GM12878 (cell line): ENCODE measurements around the gene ARHGAP12.

Source experiments
- JUNB ChIP-seq: IDR thresholded peaks from 2 replicates; pipeline ENCODE4 v1.6.1; 2016; ENCODE audit warnings: antibody characterized with exemption, mild to moderate bottlenecking
- LARP7 ChIP-seq: fragments of 450-650 bp; IDR thresholded peaks from 2 replicates; pipeline ENCODE4 v1.6.1; 2017; ENCODE audit warnings: mild to moderate bottlenecking
- TCF3 ChIP-seq: IDR thresholded peaks from 2 replicates; pipeline ENCODE4 v1.6.1; 2012; ENCODE audit warnings: low read depth, mild to moderate bottlenecking, low read length, borderline replicate concordance; ENCODE audit not compliant: insufficient read depth
- ZNF24 ChIP-seq: fragments of 450-650 bp; IDR thresholded peaks from 2 replicates; pipeline ENCODE4 v1.6.1; 2017; ENCODE audit warnings: antibody characterized with exemption, mild to moderate bottlenecking
- TF ChIP-seq, protein P1 (sequence below), 3 experiments: IDR thresholded peaks in 2 of 3; conservative IDR thresholded peaks in 1 of 3; 2 replicates each; pipeline ENCODE4 v1.5.1; 2011; ENCODE audit warnings: low read depth in 3 of 3, low read length in 3 of 3, mild to moderate bottlenecking in 3 of 3, control low read depth in 2 of 3, moderate library complexity in 2 of 3, inconsistent platforms in 1 of 3, mixed read lengths in 1 of 3; ENCODE audit not compliant: control insufficient read depth in 2 of 3, insufficient read depth in 1 of 3; ENCODE audit errors: extremely low read depth in 1 of 3
- TF ChIP-seq, protein P2 (sequence below): IDR thresholded peaks from 2 replicates; pipeline ENCODE4 v1.6.1; 2012; ENCODE audit warnings: low read depth, low read length, improper control_type of control experiment
- TF ChIP-seq, protein P3 (sequence below): IDR thresholded peaks from 2 replicates; pipeline ENCODE4 v1.6.1; 2012; ENCODE audit warnings: mild to moderate bottlenecking, low read depth, low read length
- TF ChIP-seq, protein P4 (sequence below): IDR thresholded peaks from 2 replicates; pipeline ENCODE4 v1.6.1; 2012; ENCODE audit warnings: low read depth, low read length, improper control_type of control experiment
- TF ChIP-seq, protein P5 (sequence below): fragments of 450-650 bp; IDR thresholded peaks from 2 replicates; pipeline ENCODE4 v1.6.1; 2016; ENCODE audit warnings: mild to moderate bottlenecking, moderate library complexity, borderline replicate concordance

DNA sequence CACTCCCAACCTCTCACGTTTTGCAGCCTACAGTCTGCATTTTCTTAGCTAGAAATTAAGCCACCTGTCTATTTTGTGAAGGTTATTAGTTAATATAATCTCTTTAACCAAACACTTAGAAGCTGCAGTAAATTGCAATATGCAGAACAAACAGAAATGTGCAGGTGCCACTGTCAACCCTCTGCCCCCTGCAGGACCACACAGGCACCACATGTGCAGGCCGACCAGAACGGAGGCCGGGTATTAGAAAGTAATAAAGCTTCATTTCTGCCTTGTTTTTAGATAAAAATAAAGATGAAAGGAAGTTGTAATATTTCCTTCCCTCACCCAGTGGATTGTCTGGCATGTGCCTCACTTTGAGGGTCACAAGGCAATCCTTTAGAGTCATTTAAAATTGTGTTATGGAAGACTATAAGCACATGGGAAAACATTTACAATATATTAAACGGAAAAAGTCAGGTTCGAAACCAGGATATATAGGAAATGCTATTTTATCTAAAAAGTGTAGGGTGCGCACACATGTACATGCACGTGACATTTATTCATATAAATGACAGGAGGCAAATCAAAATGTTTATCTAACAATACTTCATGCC lies 158.2 kb downstream of the ARHGAP12 start:
- TF ChIP-seq TCF3 (no peak), ZNF24 (no peak), JUNB (no peak), LARP7 (no peak)
- TF ChIP-seq, protein P1, sequence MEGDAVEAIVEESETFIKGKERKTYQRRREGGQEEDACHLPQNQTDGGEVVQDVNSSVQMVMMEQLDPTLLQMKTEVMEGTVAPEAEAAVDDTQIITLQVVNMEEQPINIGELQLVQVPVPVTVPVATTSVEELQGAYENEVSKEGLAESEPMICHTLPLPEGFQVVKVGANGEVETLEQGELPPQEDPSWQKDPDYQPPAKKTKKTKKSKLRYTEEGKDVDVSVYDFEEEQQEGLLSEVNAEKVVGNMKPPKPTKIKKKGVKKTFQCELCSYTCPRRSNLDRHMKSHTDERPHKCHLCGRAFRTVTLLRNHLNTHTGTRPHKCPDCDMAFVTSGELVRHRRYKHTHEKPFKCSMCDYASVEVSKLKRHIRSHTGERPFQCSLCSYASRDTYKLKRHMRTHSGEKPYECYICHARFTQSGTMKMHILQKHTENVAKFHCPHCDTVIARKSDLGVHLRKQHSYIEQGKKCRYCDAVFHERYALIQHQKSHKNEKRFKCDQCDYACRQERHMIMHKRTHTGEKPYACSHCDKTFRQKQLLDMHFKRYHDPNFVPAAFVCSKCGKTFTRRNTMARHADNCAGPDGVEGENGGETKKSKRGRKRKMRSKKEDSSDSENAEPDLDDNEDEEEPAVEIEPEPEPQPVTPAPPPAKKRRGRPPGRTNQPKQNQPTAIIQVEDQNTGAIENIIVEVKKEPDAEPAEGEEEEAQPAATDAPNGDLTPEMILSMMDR (IDR thresholded peaks at IDR 0.05 in 2 of 3, conservative IDR thresholded peaks at IDR 0.05 in 1 of 3; ENCODE audit: control insufficient read depth in 2 of 3, extremely low read depth in 1 of 3, insufficient read depth in 1 of 3, low read depth in 3 of 3, low read length in 3 of 3), result peak; percentile 79 to 88 (median 86)
- TF ChIP-seq, protein P2, sequence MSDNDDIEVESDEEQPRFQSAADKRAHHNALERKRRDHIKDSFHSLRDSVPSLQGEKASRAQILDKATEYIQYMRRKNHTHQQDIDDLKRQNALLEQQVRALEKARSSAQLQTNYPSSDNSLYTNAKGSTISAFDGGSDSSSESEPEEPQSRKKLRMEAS, result 0 out of 2 replicates have a peak, but pooled peaks have one; percentile 42
- TF ChIP-seq, protein P3, sequence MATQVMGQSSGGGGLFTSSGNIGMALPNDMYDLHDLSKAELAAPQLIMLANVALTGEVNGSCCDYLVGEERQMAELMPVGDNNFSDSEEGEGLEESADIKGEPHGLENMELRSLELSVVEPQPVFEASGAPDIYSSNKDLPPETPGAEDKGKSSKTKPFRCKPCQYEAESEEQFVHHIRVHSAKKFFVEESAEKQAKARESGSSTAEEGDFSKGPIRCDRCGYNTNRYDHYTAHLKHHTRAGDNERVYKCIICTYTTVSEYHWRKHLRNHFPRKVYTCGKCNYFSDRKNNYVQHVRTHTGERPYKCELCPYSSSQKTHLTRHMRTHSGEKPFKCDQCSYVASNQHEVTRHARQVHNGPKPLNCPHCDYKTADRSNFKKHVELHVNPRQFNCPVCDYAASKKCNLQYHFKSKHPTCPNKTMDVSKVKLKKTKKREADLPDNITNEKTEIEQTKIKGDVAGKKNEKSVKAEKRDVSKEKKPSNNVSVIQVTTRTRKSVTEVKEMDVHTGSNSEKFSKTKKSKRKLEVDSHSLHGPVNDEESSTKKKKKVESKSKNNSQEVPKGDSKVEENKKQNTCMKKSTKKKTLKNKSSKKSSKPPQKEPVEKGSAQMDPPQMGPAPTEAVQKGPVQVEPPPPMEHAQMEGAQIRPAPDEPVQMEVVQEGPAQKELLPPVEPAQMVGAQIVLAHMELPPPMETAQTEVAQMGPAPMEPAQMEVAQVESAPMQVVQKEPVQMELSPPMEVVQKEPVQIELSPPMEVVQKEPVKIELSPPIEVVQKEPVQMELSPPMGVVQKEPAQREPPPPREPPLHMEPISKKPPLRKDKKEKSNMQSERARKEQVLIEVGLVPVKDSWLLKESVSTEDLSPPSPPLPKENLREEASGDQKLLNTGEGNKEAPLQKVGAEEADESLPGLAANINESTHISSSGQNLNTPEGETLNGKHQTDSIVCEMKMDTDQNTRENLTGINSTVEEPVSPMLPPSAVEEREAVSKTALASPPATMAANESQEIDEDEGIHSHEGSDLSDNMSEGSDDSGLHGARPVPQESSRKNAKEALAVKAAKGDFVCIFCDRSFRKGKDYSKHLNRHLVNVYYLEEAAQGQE, result no peak
- TF ChIP-seq, protein P4, sequence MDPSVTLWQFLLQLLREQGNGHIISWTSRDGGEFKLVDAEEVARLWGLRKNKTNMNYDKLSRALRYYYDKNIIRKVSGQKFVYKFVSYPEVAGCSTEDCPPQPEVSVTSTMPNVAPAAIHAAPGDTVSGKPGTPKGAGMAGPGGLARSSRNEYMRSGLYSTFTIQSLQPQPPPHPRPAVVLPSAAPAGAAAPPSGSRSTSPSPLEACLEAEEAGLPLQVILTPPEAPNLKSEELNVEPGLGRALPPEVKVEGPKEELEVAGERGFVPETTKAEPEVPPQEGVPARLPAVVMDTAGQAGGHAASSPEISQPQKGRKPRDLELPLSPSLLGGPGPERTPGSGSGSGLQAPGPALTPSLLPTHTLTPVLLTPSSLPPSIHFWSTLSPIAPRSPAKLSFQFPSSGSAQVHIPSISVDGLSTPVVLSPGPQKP, result no peak
- TF ChIP-seq, protein P5, sequence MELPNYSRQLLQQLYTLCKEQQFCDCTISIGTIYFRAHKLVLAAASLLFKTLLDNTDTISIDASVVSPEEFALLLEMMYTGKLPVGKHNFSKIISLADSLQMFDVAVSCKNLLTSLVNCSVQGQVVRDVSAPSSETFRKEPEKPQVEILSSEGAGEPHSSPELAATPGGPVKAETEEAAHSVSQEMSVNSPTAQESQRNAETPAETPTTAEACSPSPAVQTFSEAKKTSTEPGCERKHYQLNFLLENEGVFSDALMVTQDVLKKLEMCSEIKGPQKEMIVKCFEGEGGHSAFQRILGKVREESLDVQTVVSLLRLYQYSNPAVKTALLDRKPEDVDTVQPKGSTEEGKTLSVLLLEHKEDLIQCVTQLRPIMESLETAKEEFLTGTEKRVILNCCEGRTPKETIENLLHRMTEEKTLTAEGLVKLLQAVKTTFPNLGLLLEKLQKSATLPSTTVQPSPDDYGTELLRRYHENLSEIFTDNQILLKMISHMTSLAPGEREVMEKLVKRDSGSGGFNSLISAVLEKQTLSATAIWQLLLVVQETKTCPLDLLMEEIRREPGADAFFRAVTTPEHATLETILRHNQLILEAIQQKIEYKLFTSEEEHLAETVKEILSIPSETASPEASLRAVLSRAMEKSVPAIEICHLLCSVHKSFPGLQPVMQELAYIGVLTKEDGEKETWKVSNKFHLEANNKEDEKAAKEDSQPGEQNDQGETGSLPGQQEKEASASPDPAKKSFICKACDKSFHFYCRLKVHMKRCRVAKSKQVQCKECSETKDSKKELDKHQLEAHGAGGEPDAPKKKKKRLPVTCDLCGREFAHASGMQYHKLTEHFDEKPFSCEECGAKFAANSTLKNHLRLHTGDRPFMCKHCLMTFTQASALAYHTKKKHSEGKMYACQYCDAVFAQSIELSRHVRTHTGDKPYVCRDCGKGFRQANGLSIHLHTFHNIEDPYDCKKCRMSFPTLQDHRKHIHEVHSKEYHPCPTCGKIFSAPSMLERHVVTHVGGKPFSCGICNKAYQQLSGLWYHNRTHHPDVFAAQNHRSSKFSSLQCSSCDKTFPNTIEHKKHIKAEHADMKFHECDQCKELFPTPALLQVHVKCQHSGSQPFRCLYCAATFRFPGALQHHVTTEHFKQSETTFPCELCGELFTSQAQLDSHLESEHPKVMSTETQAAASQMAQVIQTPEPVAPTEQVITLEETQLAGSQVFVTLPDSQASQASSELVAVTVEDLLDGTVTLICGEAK, result no peak
